Calu3 (cell line): ENCODE measurements around the gene SYT12. TPM values are rescaled to one million over a fixed set of nuclear protein-coding genes. Genes with fewer than 3 reads are reported as not detected.

Experiments used
- BruUV-seq: library from RNA; stranded (reverse); fragments of 400-500 nt; replicated peaks from 2 replicates; lab custom pipeline; 2021; lab: Mats Ljungman, UMichigan
- CTCF ChIA-PET: fragments of 300-600 bp; sonication (Branson Sonifier 250); formaldehyde crosslinking; loops from one replicate; lab custom pipeline; 2022; ENCODE audit warnings: antibody characterized with exemption; lab: Charles Lee
- DNase-seq: peaks from one replicate; pipeline ENCODE4 v3.0.0; 2022
- H3K27ac Mint-ChIP-seq: one replicate; pipeline ENCODE4 v1.8.0; 2022; ENCODE audit warnings: mixed read lengths; ENCODE audit not compliant: unreplicated experiment
- H3K27me3 Mint-ChIP-seq: one replicate; pipeline ENCODE4 v1.8.0; 2022; ENCODE audit warnings: mixed read lengths; ENCODE audit not compliant: unreplicated experiment
- H3K36me3 Mint-ChIP-seq: one replicate; pipeline ENCODE4 v1.8.0; 2022; ENCODE audit warnings: mild to moderate bottlenecking, moderate library complexity, mixed read lengths; ENCODE audit not compliant: insufficient read depth, unreplicated experiment
- H3K4me1 Mint-ChIP-seq: one replicate; pipeline ENCODE4 v1.8.0; 2022; ENCODE audit warnings: mild to moderate bottlenecking, low read depth, mixed read lengths; ENCODE audit not compliant: unreplicated experiment
- H3K4me3 Mint-ChIP-seq: one replicate; pipeline ENCODE4 v1.8.0; 2022; ENCODE audit warnings: mild to moderate bottlenecking, low read depth, moderate library complexity, mixed read lengths; ENCODE audit not compliant: unreplicated experiment
- H3K9me3 Mint-ChIP-seq: one replicate; pipeline ENCODE4 v1.8.0; 2022; ENCODE audit warnings: low read depth, mixed read lengths; ENCODE audit not compliant: unreplicated experiment
- CTCF ChIP-seq: fragments of 200-600 bp; IDR thresholded peaks from one replicate; pipeline ENCODE4 v1.8.0; 2022; ENCODE audit warnings: antibody characterized with exemption; ENCODE audit not compliant: unreplicated experiment
- intact Hi-C: fragments of 100-400 bp; cut with micrococcal nuclease; formaldehyde crosslinking; loops from one replicate; pipeline ENCODE4 v1.10.0; 2022; ENCODE audit not compliant: unreplicated experiment
- total RNA-seq: library from RNA; stranded (reverse); gene quantifications from 2 replicates; pipeline ENCODE4 v1.2.3, GENCODE V29; 2022

Gene SYT12
- total RNA-seq, 1 experiment from 2014 or later = 6.4 TPM

GRCh38 chr11:67026941-67027340, 4.0 kb downstream of the SYT12 start:
- Mint-ChIP-seq H3K36me3 (peaks cover 15% of the 10 kb centered on the region), H3K9me3 (no peaks in the 10 kb centered on the region), H3K27ac (no peak overlapping the region), H3K27me3 (peaks cover 13% of the 10 kb centered on the region), H3K4me1 (peaks cover 44% of the 10 kb centered on the region), H3K4me3 (no peak overlapping the region)
- CTCF ChIA-PET = interaction anchor here (0.6 to 2.0 kb wide), 5 partner anchors 11 to 986 kb away, joined by 3 to 5 read pairs (median 3); no protein-coding TSS in a partner anchor
- no peak for TF ChIP-seq CTCF
- BruUV-seq = no TSS peak
- intact Hi-C loops = no loop called here
- no peak for DNase-seq

- TF ChIP-seq CTCF = no peak
- CTCF ChIA-PET = interaction anchor here (0.6 to 2.0 kb wide), 7 partner anchors 11 to 985 kb away, joined by 3 to 5 read pairs (median 3); no protein-coding TSS in a partner anchor
- Mint-ChIP-seq H3K27ac (no peak overlapping the region), H3K4me1 (peaks cover 44% of the 10 kb centered on the region), H3K27me3 (peaks cover 13% of the 10 kb centered on the region), H3K9me3 (no peaks in the 10 kb centered on the region), H3K36me3 (peaks cover 11% of the 10 kb centered on the region), H3K4me3 (no peak overlapping the region)
- peak; percentile 40 for DNase-seq
- no TSS peak for BruUV-seq
- intact Hi-C loops = no loop called here
Observed at GRCh38 chr11:67027483-67027930, 4.6 kb downstream of the SYT12 start.

GRCh38 chr11:67027943-67028542, 5.1 kb downstream of the SYT12 start:
- Mint-ChIP-seq H3K27me3 (peaks cover 12% of the 10 kb centered on the region), H3K4me3 (no peak overlapping the region), H3K4me1 (peaks cover 46% of the 10 kb centered on the region), H3K36me3 (peaks cover 6% of the 10 kb centered on the region), H3K9me3 (no peaks in the 10 kb centered on the region), H3K27ac (no peak overlapping the region)
- TF ChIP-seq CTCF = no peak
- intact Hi-C loops = no loop called here
- no peak for DNase-seq
- CTCF ChIA-PET = interaction anchor here (0.6 to 2.0 kb wide), 5 partner anchors 12 to 137 kb away, joined by 3 to 5 read pairs (median 4); no protein-coding TSS in a partner anchor
- no TSS peak for BruUV-seq

- CTCF ChIA-PET = no interaction called here
- TF ChIP-seq CTCF = no peak
- H3K27ac Mint-ChIP-seq = no peak overlapping the region
Observed at GRCh38 chr11:67029146-67029545, 6.2 kb downstream of the SYT12 start.

More at GRCh38 chr11:67029146-67029545, 6.2 kb downstream of the SYT12 start:
- Mint-ChIP-seq H3K27me3 (peaks cover 1% of the 10 kb centered on the region), H3K4me3 (no peak overlapping the region), H3K4me1 (peaks cover 57% of the 10 kb centered on the region), H3K9me3 (no peaks in the 10 kb centered on the region), H3K36me3 (no peaks in the 10 kb centered on the region)
- no peak for DNase-seq
- BruUV-seq = no TSS peak
- intact Hi-C loops = no loop called here
